Measurements from ENCODE around the gene GEMIN2.
"Not testable (repeated sequence)": the region's sequence is repeated elsewhere in the genome, so short reads cannot be mapped to it uniquely, and the experiment has no call there.

GEMIN2 gene

GRCh38 chr14:39087493-39087892, 26.6 kb upstream of the GEMIN2 start:
- no peak overlapping the region for H3K4me3 ChIP-seq
- DNase-seq (ENCODE audit: low spot score), result no peak
- H3K27ac ChIP-seq, result no peak overlapping the region
- no peak for TF ChIP-seq CTCF (IDR thresholded peaks at IDR 0.05)

DNA sequence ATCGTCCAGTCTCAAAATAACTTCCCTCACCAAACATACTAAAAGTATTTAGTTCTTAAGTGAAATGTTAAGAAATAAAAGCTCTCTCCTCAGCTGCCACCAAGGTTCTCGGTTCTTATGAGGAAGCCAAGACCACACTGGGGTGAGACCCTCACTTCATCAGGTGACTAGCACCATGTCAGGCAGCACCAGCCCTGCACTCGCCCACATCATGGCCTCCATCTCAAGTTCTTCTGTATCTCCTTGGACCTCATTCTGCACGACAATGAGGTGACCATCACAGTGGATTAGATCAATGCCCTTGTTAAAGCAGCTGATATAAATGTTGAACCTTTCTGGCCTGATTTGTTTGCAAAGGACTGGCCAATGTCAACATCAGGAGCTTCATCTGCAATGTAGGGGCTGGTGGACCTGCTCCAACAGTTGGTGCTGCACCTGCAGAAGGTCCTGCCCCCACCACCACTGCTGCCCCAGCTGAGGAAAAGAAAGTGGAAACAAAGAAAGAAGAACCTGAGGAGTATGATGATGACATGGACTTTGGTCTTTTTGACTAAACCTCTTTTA, 23.5 kb upstream of the GEMIN2 start:
- H3K27ac ChIP-seq, result no peak overlapping the region
- H3K4me3 ChIP-seq, result no peak overlapping the region
- no peak for TF ChIP-seq CTCF (IDR thresholded peaks at IDR 0.05)
- no peak for DNase-seq (ENCODE audit: low spot score)

DNA sequence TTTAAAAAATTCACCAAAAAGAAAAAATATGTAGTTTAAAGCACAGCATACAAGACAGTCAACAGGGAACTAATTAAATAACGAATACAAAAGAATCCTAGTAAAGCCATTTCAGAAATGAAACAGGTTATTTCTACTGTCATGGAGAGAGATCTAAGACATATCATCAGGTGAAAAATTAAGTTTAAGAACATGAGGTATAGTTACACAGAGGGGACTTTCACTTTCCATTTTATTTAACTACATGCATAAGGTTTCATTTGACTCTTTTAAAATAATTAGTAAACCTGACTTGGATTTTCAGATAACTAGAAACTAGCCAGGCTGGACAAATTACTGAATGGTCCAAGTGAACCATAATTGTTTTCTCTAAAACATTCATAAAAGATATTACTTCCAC, 22.4 kb upstream of the GEMIN2 start:
- no peak for DNase-seq (ENCODE audit: low spot score)
- H3K4me3 ChIP-seq, result no peak overlapping the region
- no peak for TF ChIP-seq CTCF (IDR thresholded peaks at IDR 0.05)
- no peak overlapping the region for H3K27ac ChIP-seq

DNA sequence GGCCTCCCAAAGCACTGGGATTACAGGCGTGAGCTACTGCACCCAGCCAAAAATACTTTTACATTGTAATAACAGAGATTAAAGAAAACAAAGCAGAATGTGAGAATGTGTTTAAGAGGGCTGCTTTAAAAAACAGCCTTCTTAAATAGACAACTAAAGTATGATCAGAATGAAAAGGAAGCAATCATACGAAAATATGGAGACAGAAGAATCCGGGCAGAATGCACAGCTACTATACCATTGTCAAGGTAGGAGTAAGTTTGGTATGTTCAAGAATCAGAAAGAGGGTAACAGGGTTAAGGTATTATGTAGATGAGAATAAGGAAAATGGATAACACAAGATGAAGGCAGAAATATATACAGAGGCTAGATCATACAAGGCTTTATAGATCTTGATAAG, 19.6 kb upstream of the GEMIN2 start:
- TF ChIP-seq CTCF (IDR thresholded peaks at IDR 0.05), result no peak
- no peak overlapping the region for H3K27ac ChIP-seq
- no peak for DNase-seq (ENCODE audit: low spot score)
- no peak overlapping the region for H3K4me3 ChIP-seq

- no peak for TF ChIP-seq CTCF (IDR thresholded peaks at IDR 0.05)
- H3K27ac ChIP-seq, result no peak overlapping the region
- no peak for DNase-seq (ENCODE audit: low spot score)
These were observed 17.0 kb upstream of the GEMIN2 start for GRCh38 chr14:39097159-39097558.

GRCh38 chr14:39099215-39099614, 14.9 kb upstream of the GEMIN2 start:
- not testable (repeated sequence) for DNase-seq (ENCODE audit: low spot score); H3K27ac ChIP-seq; H3K4me3 ChIP-seq

More at GRCh38 chr14:39097159-39097558, 17.0 kb upstream of the GEMIN2 start:
- no peak overlapping the region for H3K4me3 ChIP-seq

- DNase-seq (ENCODE audit: low spot score), result no peak
- H3K27ac ChIP-seq, result no peak overlapping the region
These were observed 14.4 kb upstream of the GEMIN2 start for GRCh38 chr14:39099748-39100147.

More at GRCh38 chr14:39099748-39100147, 14.4 kb upstream of the GEMIN2 start:
- TF ChIP-seq CTCF (IDR thresholded peaks at IDR 0.05), result no peak
- H3K4me3 ChIP-seq, result no peak overlapping the region
